GM23338 (cell line): ENCODE results near the gene DLG4. TPM values are rescaled to one million over a fixed set of nuclear protein-coding genes. Genes with fewer than 3 reads are reported as not detected.

Experiments used
- ATAC-seq: fragments of 200-7000 bp; cut with Tn5 transposase; 3 replicates; pipeline ENCODE4 v1.9.1; 2020
- DNase-seq: peaks from one replicate; pipeline ENCODE4 v3.0.0-alpha.2; 2015; ENCODE audit warnings: low spot score
- H2AFZ ChIP-seq: fragments of 200-600 bp; sonication (generic); 2 replicates; pipeline ENCODE4 v1.8.0; 2016; ENCODE audit warnings: antibody characterized with exemption, mild to moderate bottlenecking, moderate library complexity
- H3F3A ChIP-seq: fragments of 200-600 bp; sonication (generic); replicated peaks from 2 replicates; pipeline ENCODE4 v1.8.0; 2017; ENCODE audit warnings: antibody characterized with exemption, mixed run types, low read depth
- H3K27ac ChIP-seq: fragments of 200-600 bp; sonication (generic); 2 replicates; pipeline ENCODE4 v1.6.1; 2016; ENCODE audit warnings: low read depth
- H3K27me3 ChIP-seq: fragments of 200-600 bp; sonication (generic); 2 replicates; pipeline ENCODE4 v1.8.0; 2016; ENCODE audit warnings: mild to moderate bottlenecking, mixed run types, moderate library complexity; ENCODE audit not compliant: insufficient read depth
- H3K36me3 ChIP-seq: fragments of 200-600 bp; sonication (generic); 2 replicates; pipeline ENCODE4 v1.8.0; 2016; ENCODE audit warnings: mild to moderate bottlenecking; ENCODE audit not compliant: insufficient read depth
- H3K4me1 ChIP-seq: fragments of 200-600 bp; sonication (generic); 2 replicates; pipeline ENCODE4 v1.8.0; 2016; ENCODE audit warnings: mild to moderate bottlenecking, moderate library complexity; ENCODE audit not compliant: insufficient read depth
- H3K4me2 ChIP-seq: fragments of 200-600 bp; sonication (generic); 2 replicates; pipeline ENCODE4 v1.7.1; 2017; ENCODE audit warnings: mixed run types
- H3K4me3 ChIP-seq: fragments of 200-600 bp; sonication (generic); 2 replicates; pipeline ENCODE4 v1.6.1; 2016; ENCODE audit warnings: mixed run types
- H3K79me2 ChIP-seq: fragments of 200-600 bp; sonication (generic); replicated peaks from 2 replicates; pipeline ENCODE4 v1.8.0; 2017; ENCODE audit warnings: mild to moderate bottlenecking; ENCODE audit not compliant: insufficient read depth
- H3K9me2 ChIP-seq: fragments of 200-600 bp; sonication (generic); 2 replicates; pipeline ENCODE4 v1.8.0; 2017; ENCODE audit not compliant: insufficient read depth
- H4K20me1 ChIP-seq: fragments of 200-600 bp; sonication (generic); replicated peaks from 2 replicates; pipeline ENCODE4 v1.8.0; 2017; ENCODE audit warnings: mild to moderate bottlenecking; ENCODE audit not compliant: insufficient read depth
- H3K27ac Mint-ChIP-seq: 2 replicates; pipeline ENCODE4 v1.8.0; 2020; ENCODE audit warnings: inconsistent platforms, mild to moderate bottlenecking, moderate library complexity, mixed read lengths
- H3K27me3 Mint-ChIP-seq: 3 replicates; pipeline ENCODE4 v1.8.0; 2022; ENCODE audit warnings: low read depth, mild to moderate bottlenecking, moderate library complexity, mixed read lengths, inconsistent platforms; ENCODE audit not compliant: insufficient read depth, poor library complexity
- H3K36me3 Mint-ChIP-seq: 3 replicates; pipeline ENCODE4 v1.8.0; 2021; ENCODE audit warnings: low read depth, mild to moderate bottlenecking, inconsistent platforms, moderate library complexity, mixed read lengths
- H3K4me1 Mint-ChIP-seq: 3 replicates; pipeline ENCODE4 v1.8.0; 2020; ENCODE audit warnings: mild to moderate bottlenecking, inconsistent platforms, mixed read lengths
- H3K4me3 Mint-ChIP-seq: 3 replicates; pipeline ENCODE4 v1.8.0; 2021; ENCODE audit warnings: moderate library complexity, mild to moderate bottlenecking, inconsistent platforms, mixed read lengths
- H3K9me3 Mint-ChIP-seq: 3 replicates; pipeline ENCODE4 v1.8.0; 2020; ENCODE audit warnings: moderate library complexity, mild to moderate bottlenecking, inconsistent platforms, mixed read lengths
- CREB1 ChIP-seq: fragments of 250-450 bp; sonication (Bioruptor Pico); IDR thresholded peaks from 2 replicates; pipeline ENCODE4 v1.5.0; 2020; ENCODE audit warnings: low read depth, mild to moderate bottlenecking, moderate library complexity
- CTCF ChIP-seq, 2 experiments: fragments of 200-600 bp in 1 of 2; sonication (generic) in 1 of 2; conservative IDR thresholded peaks; 2 replicates each; pipeline versions ENCODE4 v1.5.1 to v1.6.1; 2016 to 2017; ENCODE audit warnings: antibody characterized with exemption in 2 of 2, low read depth in 2 of 2, mild to moderate bottlenecking in 2 of 2, moderate library complexity in 1 of 2
- ETS1 ChIP-seq: IDR thresholded peaks from 2 replicates; pipeline ENCODE4 v1.6.1; 2016; ENCODE audit warnings: antibody characterized with exemption
- EZH2 ChIP-seq: fragments of 200-600 bp; sonication (generic); IDR thresholded peaks from one replicate; pipeline ENCODE4 v1.8.0; 2017; ENCODE audit warnings: antibody characterized with exemption, mild to moderate bottlenecking, low read depth; ENCODE audit not compliant: unreplicated experiment
- EZH2phosphoT487 ChIP-seq: fragments of 200-600 bp; sonication (generic); IDR thresholded peaks from one replicate; pipeline ENCODE4 v1.8.1; 2018; ENCODE audit warnings: antibody characterized with exemption; ENCODE audit not compliant: unreplicated experiment
- JUNB ChIP-seq: IDR thresholded peaks from one replicate; pipeline ENCODE4 v1.6.1; 2016; ENCODE audit warnings: antibody characterized with exemption; ENCODE audit not compliant: unreplicated experiment
- NANOG ChIP-seq: IDR thresholded peaks from 2 replicates; pipeline ENCODE4 v1.6.1; 2016; ENCODE audit warnings: antibody characterized with exemption, borderline replicate concordance
- POLR2AphosphoS5 ChIP-seq: IDR thresholded peaks from 2 replicates; pipeline ENCODE4 v1.6.1; 2016; ENCODE audit warnings: antibody characterized with exemption, low read depth
- REST ChIP-seq: IDR thresholded peaks from one replicate; pipeline ENCODE4 v1.6.1; 2018; ENCODE audit warnings: antibody characterized with exemption; ENCODE audit not compliant: unreplicated experiment
- STAT1 ChIP-seq: IDR thresholded peaks from one replicate; pipeline ENCODE4 v1.6.1; 2016; ENCODE audit warnings: antibody characterized with exemption; ENCODE audit not compliant: unreplicated experiment
- ZNF114 ChIP-seq: fragments of 250-450 bp; sonication (Bioruptor Pico); IDR thresholded peaks from 2 replicates; pipeline ENCODE4 v1.5.0; 2020; ENCODE audit warnings: mild to moderate bottlenecking, moderate library complexity
- ZNF331 ChIP-seq: fragments of 250-450 bp; sonication (Bioruptor Pico); IDR thresholded peaks from 2 replicates; pipeline ENCODE4 v1.5.0; 2020; ENCODE audit warnings: low read depth, mild to moderate bottlenecking, moderate library complexity
- ZNF462 ChIP-seq: fragments of 250-450 bp; sonication (Bioruptor Pico); IDR thresholded peaks from 2 replicates; pipeline ENCODE4 v1.5.0; 2020; ENCODE audit warnings: mild to moderate bottlenecking, moderate library complexity
- polyA plus RNA-seq: library from polyadenylated mRNA; unstranded; fragments of >200 nt; fragmentation: Nextera tagmentation; extraction: Ambion mirVana; gene quantifications from 2 replicates; pipeline ENCODE4 v1.2.1, GENCODE V29; 2016
- total RNA-seq: library from RNA; depleted of rRNA; stranded (reverse); fragments of >200 nt; shearing (Covaris generic); gene quantifications from 2 replicates; pipeline ENCODE4 v1.2.3, GENCODE V29; 2014

The DLG4 gene
- total and polyA plus RNA-seq, 2 experiments from 2014 or later = 11.1 to 31.0 TPM

- Mint-ChIP-seq H3K9me3 (no peaks in the 10 kb centered on the region), H3K27me3 (peaks cover 11% of the 10 kb centered on the region), H3K27ac (peak overlapping the region; percentile 30; the same call in 1 of the 2 replicates), H3K36me3 (peaks cover 65% of the 10 kb centered on the region), H3K4me3 (no peak overlapping the region), H3K4me1 (peaks cover 2% of the 10 kb centered on the region; the same call in 1 of the 3 replicates)
- ATAC-seq (no peak), DNase-seq (no peak)
- peaks cover 4% of the 10 kb centered on the region for H4K20me1 ChIP-seq
- H2AFZ ChIP-seq = no peak overlapping the region
- no peak overlapping the region for H3K4me2 ChIP-seq
- no peaks in the 10 kb centered on the region for H3K27me3 ChIP-seq
- no peaks in the 10 kb centered on the region for H3F3A ChIP-seq
- H3K79me2 ChIP-seq = no peaks in the 10 kb centered on the region
- no peaks in the 10 kb centered on the region; the same call in 1 of the 2 replicates for H3K4me1 ChIP-seq
- H3K27ac ChIP-seq = no peak overlapping the region
- H3K36me3 ChIP-seq = no peaks in the 10 kb centered on the region; the same call in 1 of the 2 replicates
- no peak for TF ChIP-seq EZH2phosphoT487
- TF ChIP-seq ZNF331 = no peak
- no peak for TF ChIP-seq JUNB
- no peak for TF ChIP-seq STAT1
- no peak for TF ChIP-seq REST
- no peak for TF ChIP-seq ZNF114 (CRISPR knock-in tag)
- TF ChIP-seq CTCF (conservative IDR thresholded peaks at IDR 0.05; ENCODE audit: low read depth in 2 of 2) = no peak
- TF ChIP-seq CREB1 (CRISPR knock-in tag) = no peak
- TF ChIP-seq POLR2AphosphoS5 = no peak
- no peak for TF ChIP-seq EZH2
- TF ChIP-seq ETS1 = no peak
- no peak for TF ChIP-seq ZNF462 (CRISPR knock-in tag)
- TF ChIP-seq NANOG = no peak
- no peak overlapping the region for H3K4me3 ChIP-seq
- no peaks in the 10 kb centered on the region for H3K9me2 ChIP-seq
Measured at GRCh38 chr17:7192271-7192937, 27.2 kb downstream of the DLG4 start.
